ENCODE results near the gene PCBP3.

PCBP3 gene

GRCh38 chr21:45859762-45860357 is 216.3 kb downstream of the PCBP3 start:
- H3K36me3 ChIP-seq (ENCODE audit: control insufficient read depth in 2 of 2, insufficient read depth in 2 of 2, low read length in 2 of 2), result no peaks in the 10 kb centered on the region
- H3K9me3 ChIP-seq (ENCODE audit: control insufficient read depth in 2 of 2, low read length in 2 of 2), result no peaks in the 10 kb centered on the region
- H3K9ac ChIP-seq (ENCODE audit: low read length in 2 of 2), result no peak overlapping the region
- no peak overlapping the region for H3K27ac ChIP-seq (ENCODE audit: low read length)
- H3K27me3 ChIP-seq (ENCODE audit: control insufficient read depth in 1 of 2, insufficient read depth in 2 of 2, low read length in 2 of 2), result no peaks in the 10 kb centered on the region
- no peaks in the 10 kb centered on the region for H3K4me1 ChIP-seq (ENCODE audit: control insufficient read depth, insufficient read depth, low read length)
- no peak overlapping the region for H3K4me3 ChIP-seq (ENCODE audit: low read length in 2 of 2)

DNA sequence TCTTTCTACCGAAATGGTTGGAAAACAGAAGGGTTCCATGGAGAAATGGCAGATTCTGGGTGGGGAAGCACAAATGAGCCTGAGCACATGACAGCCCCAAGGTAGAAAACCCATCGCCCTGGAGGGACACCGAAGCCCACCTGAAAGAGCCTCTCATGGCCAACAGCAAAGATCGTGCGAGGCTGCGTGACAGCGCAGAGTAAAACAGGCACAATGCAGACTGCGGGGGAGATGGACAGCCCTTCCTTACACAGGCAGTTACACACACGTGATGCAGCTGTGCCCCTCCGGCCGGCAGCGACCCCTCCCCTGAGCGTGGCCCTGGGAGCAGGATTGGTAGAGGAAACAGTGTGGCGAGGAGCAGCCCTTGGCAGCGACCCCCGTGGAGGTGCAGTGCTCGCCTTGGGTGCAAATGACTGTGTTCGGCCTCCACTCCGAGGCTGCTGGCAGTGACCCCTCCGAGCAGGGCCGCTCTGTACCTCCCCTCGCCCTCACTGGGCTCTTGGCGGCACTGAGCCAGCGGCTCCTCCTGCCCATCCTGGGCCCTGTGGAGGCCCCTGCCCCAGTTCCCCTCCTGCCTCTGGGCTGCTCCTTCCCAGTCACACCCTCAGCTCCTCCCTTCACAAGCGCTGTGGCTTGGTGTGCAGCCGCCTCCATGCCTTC is 217.1 kb downstream of the PCBP3 start:
- Histone ChIP-seq H3K27ac (ENCODE audit: low read length) (no peak overlapping the region), H3K9ac (ENCODE audit: low read length in 2 of 2) (no peak overlapping the region), H3K36me3 (ENCODE audit: control insufficient read depth in 2 of 2, insufficient read depth in 2 of 2, low read length in 2 of 2) (no peaks in the 10 kb centered on the region), H3K9me3 (ENCODE audit: control insufficient read depth in 2 of 2, low read length in 2 of 2) (no peaks in the 10 kb centered on the region), H3K4me3 (ENCODE audit: low read length in 2 of 2) (no peak overlapping the region), H3K4me1 (ENCODE audit: control insufficient read depth, insufficient read depth, low read length) (no peaks in the 10 kb centered on the region), H3K27me3 (ENCODE audit: control insufficient read depth in 1 of 2, insufficient read depth in 2 of 2, low read length in 2 of 2) (no peaks in the 10 kb centered on the region)

GRCh38 chr21:45861156-45861870 is 217.8 kb downstream of the PCBP3 start:
- no peak overlapping the region for H3K4me3 ChIP-seq (ENCODE audit: low read length in 2 of 2)
- no peak overlapping the region for H3K27ac ChIP-seq (ENCODE audit: low read length)
- H3K9me3 ChIP-seq (ENCODE audit: control insufficient read depth in 2 of 2, low read length in 2 of 2), result no peaks in the 10 kb centered on the region
- H3K9ac ChIP-seq (ENCODE audit: low read length in 2 of 2), result no peak overlapping the region
- no peaks in the 10 kb centered on the region for H3K36me3 ChIP-seq (ENCODE audit: control insufficient read depth in 2 of 2, insufficient read depth in 2 of 2, low read length in 2 of 2)
- H3K4me1 ChIP-seq (ENCODE audit: control insufficient read depth, insufficient read depth, low read length), result no peaks in the 10 kb centered on the region
- no peaks in the 10 kb centered on the region for H3K27me3 ChIP-seq (ENCODE audit: control insufficient read depth in 1 of 2, insufficient read depth in 2 of 2, low read length in 2 of 2)

GRCh38 chr21:45862543-45863207 is 219.2 kb downstream of the PCBP3 start:
- no peaks in the 10 kb centered on the region for H3K27me3 ChIP-seq (ENCODE audit: control insufficient read depth in 1 of 2, insufficient read depth in 2 of 2, low read length in 2 of 2)
- H3K9me3 ChIP-seq (ENCODE audit: control insufficient read depth in 2 of 2, low read length in 2 of 2), result no peaks in the 10 kb centered on the region
- no peak overlapping the region for H3K4me3 ChIP-seq (ENCODE audit: low read length in 2 of 2)
- H3K4me1 ChIP-seq (ENCODE audit: control insufficient read depth, insufficient read depth, low read length), result no peaks in the 10 kb centered on the region
- no peaks in the 10 kb centered on the region for H3K36me3 ChIP-seq (ENCODE audit: control insufficient read depth in 2 of 2, insufficient read depth in 2 of 2, low read length in 2 of 2)
- H3K27ac ChIP-seq (ENCODE audit: low read length), result no peak overlapping the region
- H3K9ac ChIP-seq (ENCODE audit: low read length in 2 of 2), result no peak overlapping the region

GRCh38 chr21:45863267-45863666 is 219.7 kb downstream of the PCBP3 start:
- no peaks in the 10 kb centered on the region for H3K27me3 ChIP-seq (ENCODE audit: control insufficient read depth in 1 of 2, insufficient read depth in 2 of 2, low read length in 2 of 2)
- H3K4me3 ChIP-seq (ENCODE audit: low read length in 2 of 2), result no peak overlapping the region
- no peak overlapping the region for H3K9ac ChIP-seq (ENCODE audit: low read length in 2 of 2)
- H3K36me3 ChIP-seq (ENCODE audit: control insufficient read depth in 2 of 2, insufficient read depth in 2 of 2, low read length in 2 of 2), result no peaks in the 10 kb centered on the region
- H3K9me3 ChIP-seq (ENCODE audit: control insufficient read depth in 2 of 2, low read length in 2 of 2), result no peaks in the 10 kb centered on the region
- H3K4me1 ChIP-seq (ENCODE audit: control insufficient read depth, insufficient read depth, low read length), result no peaks in the 10 kb centered on the region
- no peak overlapping the region for H3K27ac ChIP-seq (ENCODE audit: low read length)

GRCh38 chr21:45863751-45864150 is 220.2 kb downstream of the PCBP3 start:
- Histone ChIP-seq H3K27ac (ENCODE audit: low read length) (no peak overlapping the region), H3K4me1 (ENCODE audit: control insufficient read depth, insufficient read depth, low read length) (no peaks in the 10 kb centered on the region), H3K27me3 (ENCODE audit: control insufficient read depth in 1 of 2, insufficient read depth in 2 of 2, low read length in 2 of 2) (no peaks in the 10 kb centered on the region), H3K9me3 (ENCODE audit: control insufficient read depth in 2 of 2, low read length in 2 of 2) (no peaks in the 10 kb centered on the region), H3K9ac (ENCODE audit: low read length in 2 of 2) (no peak overlapping the region), H3K36me3 (ENCODE audit: control insufficient read depth in 2 of 2, insufficient read depth in 2 of 2, low read length in 2 of 2) (no peaks in the 10 kb centered on the region), H3K4me3 (ENCODE audit: low read length in 2 of 2) (no peak overlapping the region)

- Histone ChIP-seq H3K4me3 (ENCODE audit: low read length in 2 of 2) (no peak overlapping the region), H3K27ac (ENCODE audit: low read length) (no peak overlapping the region), H3K36me3 (ENCODE audit: control insufficient read depth in 2 of 2, insufficient read depth in 2 of 2, low read length in 2 of 2) (no peaks in the 10 kb centered on the region), H3K9ac (ENCODE audit: low read length in 2 of 2) (no peak overlapping the region), H3K4me1 (ENCODE audit: control insufficient read depth, insufficient read depth, low read length) (no peaks in the 10 kb centered on the region), H3K27me3 (ENCODE audit: control insufficient read depth in 1 of 2, insufficient read depth in 2 of 2, low read length in 2 of 2) (no peaks in the 10 kb centered on the region), H3K9me3 (ENCODE audit: control insufficient read depth in 2 of 2, low read length in 2 of 2) (no peaks in the 10 kb centered on the region)
These were observed 220.9 kb downstream of the PCBP3 start for GRCh38 chr21:45864436-45864835.

DNA sequence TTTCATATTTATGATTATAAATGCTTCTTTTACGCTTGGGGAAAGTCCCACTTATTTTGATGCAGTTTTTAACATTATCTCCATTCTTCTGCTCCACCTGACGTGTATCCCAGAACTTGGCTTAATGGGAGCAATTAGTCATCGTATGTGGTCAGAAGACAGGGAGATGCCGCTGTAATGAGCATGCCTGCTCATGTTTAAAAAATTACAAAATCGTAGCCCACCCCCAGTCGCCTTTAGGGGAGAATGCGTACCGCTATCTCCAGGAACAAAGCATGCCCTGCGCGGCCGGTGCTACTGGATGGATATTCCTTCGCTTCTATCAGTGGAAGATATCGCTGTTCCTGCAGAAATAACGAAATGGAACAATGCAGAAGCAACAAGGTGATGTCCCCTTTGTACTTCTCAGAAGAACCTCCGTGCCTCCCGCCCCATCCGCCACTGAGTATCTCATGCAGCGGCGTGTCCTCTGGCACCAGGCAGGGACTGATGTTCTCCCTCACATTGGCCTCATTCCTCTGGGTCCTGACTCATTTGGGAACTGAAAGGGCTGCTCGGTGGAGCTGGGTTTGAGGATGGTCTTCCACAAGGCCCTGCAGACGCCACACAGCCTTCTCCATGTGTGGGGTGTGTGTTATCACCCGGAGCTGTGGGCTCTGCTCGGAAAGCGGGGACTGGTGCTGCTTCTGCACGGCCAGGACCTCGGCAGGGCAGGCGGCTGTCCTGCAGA is 221.7 kb downstream of the PCBP3 start:
- no peaks in the 10 kb centered on the region for H3K36me3 ChIP-seq (ENCODE audit: control insufficient read depth in 2 of 2, insufficient read depth in 2 of 2, low read length in 2 of 2)
- no peak overlapping the region for H3K27ac ChIP-seq (ENCODE audit: low read length)
- H3K4me1 ChIP-seq (ENCODE audit: control insufficient read depth, insufficient read depth, low read length), result no peaks in the 10 kb centered on the region
- no peaks in the 10 kb centered on the region for H3K27me3 ChIP-seq (ENCODE audit: control insufficient read depth in 1 of 2, insufficient read depth in 2 of 2, low read length in 2 of 2)
- H3K4me3 ChIP-seq (ENCODE audit: low read length in 2 of 2), result no peak overlapping the region
- H3K9me3 ChIP-seq (ENCODE audit: control insufficient read depth in 2 of 2, low read length in 2 of 2), result no peaks in the 10 kb centered on the region
- no peak overlapping the region for H3K9ac ChIP-seq (ENCODE audit: low read length in 2 of 2)

GRCh38 chr21:45866551-45866950 is 223.0 kb downstream of the PCBP3 start:
- no peak overlapping the region for H3K9ac ChIP-seq (ENCODE audit: low read length in 2 of 2)
- H3K27me3 ChIP-seq (ENCODE audit: control insufficient read depth in 1 of 2, insufficient read depth in 2 of 2, low read length in 2 of 2), result no peaks in the 10 kb centered on the region

DNA sequence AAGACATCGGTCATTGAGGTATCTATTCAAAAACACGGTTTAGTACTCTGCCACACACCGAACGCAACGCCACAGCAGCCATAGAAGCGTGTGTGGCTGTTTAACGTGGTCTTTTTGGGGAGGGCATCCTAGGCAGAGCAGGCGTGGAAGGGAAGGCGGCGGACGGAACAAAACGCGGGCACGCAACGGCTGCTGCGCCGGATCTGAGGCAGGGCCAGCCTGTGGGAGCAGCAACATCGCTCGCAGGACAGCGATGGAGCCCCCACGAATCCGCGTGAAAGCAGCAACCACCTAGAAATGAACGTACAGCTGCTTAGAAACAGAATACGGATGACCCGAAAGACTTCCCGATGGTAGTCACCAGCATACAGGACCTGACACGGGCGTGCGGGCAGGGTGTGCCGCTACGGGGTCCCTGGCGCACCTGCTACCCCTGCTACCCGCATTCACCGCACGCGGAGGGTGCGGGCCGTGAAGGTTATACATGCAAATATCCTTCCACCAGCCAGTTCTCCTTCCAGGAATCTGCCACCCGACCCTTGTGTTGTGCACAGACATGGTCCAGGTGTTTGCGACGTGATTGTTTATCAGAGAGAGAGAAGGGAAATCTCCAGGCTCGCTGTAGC is 223.6 kb downstream of the PCBP3 start:
- no peaks in the 10 kb centered on the region for H3K4me1 ChIP-seq (ENCODE audit: control insufficient read depth, insufficient read depth, low read length)
- no peaks in the 10 kb centered on the region for H3K36me3 ChIP-seq (ENCODE audit: control insufficient read depth in 2 of 2, insufficient read depth in 2 of 2, low read length in 2 of 2)
- H3K27ac ChIP-seq (ENCODE audit: low read length), result no peak overlapping the region
- H3K9ac ChIP-seq (ENCODE audit: low read length in 2 of 2), result no peak overlapping the region
- H3K27me3 ChIP-seq (ENCODE audit: control insufficient read depth in 1 of 2, insufficient read depth in 2 of 2, low read length in 2 of 2), result no peaks in the 10 kb centered on the region
- no peak overlapping the region for H3K4me3 ChIP-seq (ENCODE audit: low read length in 2 of 2)
- H3K9me3 ChIP-seq (ENCODE audit: control insufficient read depth in 2 of 2, low read length in 2 of 2), result no peaks in the 10 kb centered on the region

More at GRCh38 chr21:45866551-45866950, 223.0 kb downstream of the PCBP3 start:
- Histone ChIP-seq H3K9me3 (ENCODE audit: control insufficient read depth in 2 of 2, low read length in 2 of 2) (no peaks in the 10 kb centered on the region), H3K27ac (ENCODE audit: low read length) (no peak overlapping the region), H3K36me3 (ENCODE audit: control insufficient read depth in 2 of 2, insufficient read depth in 2 of 2, low read length in 2 of 2) (no peaks in the 10 kb centered on the region), H3K4me3 (ENCODE audit: low read length in 2 of 2) (no peak overlapping the region), H3K4me1 (ENCODE audit: control insufficient read depth, insufficient read depth, low read length) (no peaks in the 10 kb centered on the region)
